NCI-H774 (cell line): ENCODE results near the gene TXNDC11.
A peak's percentile ranks its signal among the peaks of the same experiment; 100 is the strongest.
"Not testable (repeated sequence)": the region's sequence is repeated elsewhere in the genome, so short reads cannot be mapped to it uniquely, and the experiment has no call there.

ENCODE experiments used
- DNase-seq: peaks from one replicate; lab custom pipeline; 2025; lab: John Stamatoyannopoulos, UW

The TXNDC11 gene

GRCh38 chr16:11742536-11743307 is at the start of gene TXNDC11:
TXNDC11 (minus strand) TSS chr16:11742857; CDS start chr16:11742730, 127 bp downstream.
- DNase-seq, result peak; percentile 97

DNA sequence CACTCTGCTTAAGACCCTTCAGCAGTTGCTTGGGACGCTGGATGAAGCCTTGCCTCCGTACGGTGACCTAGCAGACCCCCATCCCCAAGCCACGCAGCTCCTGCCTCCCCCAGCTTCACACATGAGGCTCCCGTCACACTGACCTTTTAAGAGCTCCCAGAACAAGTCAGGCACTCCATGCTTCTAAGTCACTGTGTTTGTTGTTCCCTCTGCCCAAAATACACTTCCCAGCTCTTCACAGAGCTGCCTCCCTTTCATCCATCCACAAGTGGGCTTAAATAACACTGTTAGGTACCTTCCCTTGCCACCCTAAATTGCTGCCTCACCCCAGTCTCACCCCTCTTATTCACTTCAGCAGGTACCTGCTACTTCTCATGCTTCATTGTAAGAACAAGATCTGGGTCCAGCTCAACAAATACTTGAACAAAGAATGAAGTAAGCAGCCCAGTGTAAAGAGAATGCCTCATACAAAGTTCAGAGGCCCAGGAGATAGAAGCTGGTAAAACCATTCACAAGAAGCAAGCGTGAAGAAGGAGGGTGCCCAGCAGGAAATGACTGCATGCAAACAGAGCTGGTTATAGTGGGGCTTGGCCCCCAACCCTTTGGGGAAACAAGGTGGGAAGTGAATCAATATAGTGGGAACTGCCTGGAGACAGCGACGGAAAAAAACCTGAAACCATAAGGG is 48.6 kb upstream of the TXNDC11 start:
- no peak for DNase-seq

- no peak for DNase-seq
These were observed 46.3 kb upstream of the TXNDC11 start for GRCh38 chr16:11788914-11789313.

GRCh38 chr16:11784980-11785599 is 42.4 kb upstream of the TXNDC11 start:
- not testable (repeated sequence) for DNase-seq

DNA sequence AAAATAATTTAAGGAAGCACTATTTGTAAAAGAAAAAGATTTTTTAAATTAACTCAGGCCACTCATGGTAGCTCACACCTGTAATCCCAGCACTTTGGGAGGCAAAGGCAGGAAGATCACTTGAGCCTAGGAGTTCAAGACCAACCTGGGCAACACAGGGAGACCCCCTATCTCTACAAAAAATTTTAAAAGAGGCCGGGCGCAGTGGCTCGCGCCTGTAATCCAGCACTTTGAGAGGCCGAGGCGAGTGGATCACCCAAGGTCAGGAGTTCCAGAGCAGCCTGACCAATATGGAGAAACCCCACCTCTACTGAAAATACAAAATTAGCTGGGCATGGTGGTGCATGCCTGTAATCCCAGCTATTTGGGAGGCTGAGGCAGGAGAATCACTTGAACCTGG is 41.7 kb upstream of the TXNDC11 start:
- DNase-seq, result not testable (repeated sequence)

DNA sequence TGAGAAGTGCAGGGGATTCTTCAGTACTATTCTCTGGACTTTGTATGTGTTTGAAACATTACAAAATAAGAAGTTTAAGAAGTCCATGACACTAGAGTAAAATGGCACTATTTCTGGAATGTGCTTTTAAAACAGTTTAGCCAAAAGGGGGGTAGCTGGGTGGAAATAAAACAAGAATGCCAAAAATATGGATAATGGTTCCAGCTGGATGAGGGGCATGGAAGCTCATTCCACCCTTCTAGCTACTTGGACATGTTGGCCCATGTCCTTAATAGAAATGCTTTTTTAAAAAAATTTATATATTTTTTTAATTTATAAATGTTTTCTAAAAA is 41.3 kb upstream of the TXNDC11 start:
- DNase-seq, result no peak

- no peak for DNase-seq
These were observed 40.8 kb upstream of the TXNDC11 start for GRCh38 chr16:11783319-11784037.

DNA sequence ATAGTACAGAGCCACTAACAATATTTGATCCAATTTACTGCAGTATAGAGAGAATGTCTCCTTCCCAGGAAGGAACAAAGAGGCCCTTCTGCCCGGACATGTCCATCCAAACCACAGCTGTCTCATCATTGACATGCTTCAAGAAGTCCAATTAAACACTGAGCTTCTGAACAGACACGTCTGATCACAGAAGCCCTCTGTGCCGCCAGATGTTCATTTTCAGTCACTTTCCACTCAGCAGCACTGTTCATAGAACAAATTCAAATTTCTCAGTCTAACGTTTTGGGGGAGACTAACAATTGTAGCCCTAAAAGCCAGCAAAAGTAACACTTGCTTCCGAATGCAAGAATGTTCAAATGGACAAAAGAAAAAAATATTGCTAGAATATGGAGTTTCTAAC is 39.1 kb upstream of the TXNDC11 start:
- DNase-seq, result no peak

GRCh38 chr16:11780991-11781680 is 38.5 kb upstream of the TXNDC11 start:
- no peak for DNase-seq

GRCh38 chr16:11779074-11779473 is 36.4 kb upstream of the TXNDC11 start:
- no peak for DNase-seq

GRCh38 chr16:11774065-11774626 is 31.5 kb upstream of the TXNDC11 start:
- no peak for DNase-seq

GRCh38 chr16:11768849-11769248 is 26.2 kb upstream of the TXNDC11 start:
- no peak for DNase-seq

GRCh38 chr16:11762431-11762830 is 19.8 kb upstream of the TXNDC11 start:
- DNase-seq, result no peak

DNA sequence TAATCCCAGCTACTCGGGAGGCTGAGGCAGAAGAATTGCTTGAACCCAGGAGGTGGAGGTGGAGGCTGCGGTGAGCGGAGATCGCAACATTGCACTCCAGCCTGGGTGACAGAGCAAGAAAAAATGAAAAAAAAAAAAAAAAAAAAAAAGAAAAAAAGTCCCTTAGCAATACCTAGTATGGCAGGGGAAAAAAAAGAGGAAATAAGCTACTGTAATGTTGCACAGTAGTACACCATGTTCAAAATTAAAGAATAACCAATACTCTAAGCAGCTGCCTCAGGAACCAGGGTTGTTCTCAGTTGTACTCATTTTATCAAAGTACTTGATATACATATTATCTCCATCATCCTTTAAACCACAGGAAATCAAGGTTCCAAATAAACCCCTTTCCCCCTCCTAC is 17.3 kb upstream of the TXNDC11 start:
- DNase-seq, result no peak

DNA sequence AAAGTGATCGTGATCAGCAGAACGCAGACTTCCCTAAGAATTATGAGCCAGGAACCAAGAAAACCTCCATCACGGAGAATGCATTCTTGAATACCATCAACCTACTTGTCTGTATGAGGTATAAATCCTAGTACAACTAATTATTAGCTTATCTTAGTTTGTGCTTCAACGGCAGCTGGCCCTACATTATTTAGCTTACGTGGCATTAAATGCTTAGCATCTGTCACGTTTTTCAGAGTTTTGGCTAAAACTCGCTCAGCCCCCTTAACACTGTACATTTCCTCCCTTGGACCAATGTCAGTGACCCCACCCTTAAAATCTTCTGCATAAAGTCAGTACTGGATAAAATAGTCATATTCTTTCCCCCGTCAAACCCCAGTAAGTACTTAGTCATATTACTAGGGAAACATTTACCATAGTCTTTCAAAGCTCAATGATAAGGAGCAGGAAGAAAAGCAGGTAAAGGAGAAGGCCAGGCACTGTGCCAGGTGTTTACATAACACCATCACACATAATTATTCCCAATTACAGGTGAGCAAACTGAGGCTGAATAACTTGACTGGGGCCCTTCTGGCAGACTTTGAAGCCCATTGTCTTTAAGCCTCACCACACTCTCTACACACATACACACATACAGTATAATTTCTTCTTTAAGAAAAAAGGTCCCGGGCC is 16.6 kb upstream of the TXNDC11 start:
- peak; percentile 32 for DNase-seq

- DNase-seq, result no peak
These were observed 15.3 kb upstream of the TXNDC11 start for GRCh38 chr16:11757671-11758545.

DNA sequence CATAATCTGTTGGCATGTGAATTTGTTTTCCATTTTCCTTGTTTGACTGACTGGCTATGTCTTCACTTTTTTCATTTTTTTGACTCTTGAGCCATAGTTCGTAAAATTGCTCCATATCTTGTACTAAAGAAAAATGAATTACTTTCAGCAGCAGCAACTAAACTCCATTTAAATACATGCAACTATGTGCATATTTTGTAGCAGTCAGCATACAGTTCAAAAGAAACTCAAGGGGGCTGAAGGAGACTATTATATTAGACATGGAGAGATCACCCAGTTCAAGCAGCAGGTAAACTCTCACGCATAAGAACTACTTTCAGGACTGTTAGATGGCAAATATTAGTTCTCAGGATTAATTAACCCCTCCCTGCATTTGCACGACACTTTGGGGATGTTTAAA is 13.6 kb upstream of the TXNDC11 start:
- no peak for DNase-seq

- no peak for DNase-seq
These were observed 12.5 kb upstream of the TXNDC11 start for GRCh38 chr16:11755022-11755760.

GRCh38 chr16:11752856-11753255 is 10.2 kb upstream of the TXNDC11 start:
- no peak for DNase-seq
